Subcutaneous adipose tissue (tissue), 4 donors: ENCODE measurements around the gene TTC17. TPM values are rescaled to one million over a fixed set of nuclear protein-coding genes. Genes with fewer than 3 reads are reported as not detected.

Experiments used
- total RNA-seq, 4 donors: library from RNA; depleted of rRNA; stranded (reverse); fragments of >200 nt; gene quantifications; one replicate each; pipeline ENCODE4 v1.1.0, GENCODE V29; 2016
- TF ChIP-seq, protein P1 (sequence below): fragments of 450-650 bp; IDR thresholded peaks from one replicate; pipeline ENCODE4 v1.5.1; 2016; ENCODE audit warnings: low read depth, mild to moderate bottlenecking, control low read depth, antibody characterized with exemption, moderate library complexity

The TTC17 gene
- total RNA-seq, 4 donors from 2014 or later, result 105 to 144 (median 117) TPM

DNA sequence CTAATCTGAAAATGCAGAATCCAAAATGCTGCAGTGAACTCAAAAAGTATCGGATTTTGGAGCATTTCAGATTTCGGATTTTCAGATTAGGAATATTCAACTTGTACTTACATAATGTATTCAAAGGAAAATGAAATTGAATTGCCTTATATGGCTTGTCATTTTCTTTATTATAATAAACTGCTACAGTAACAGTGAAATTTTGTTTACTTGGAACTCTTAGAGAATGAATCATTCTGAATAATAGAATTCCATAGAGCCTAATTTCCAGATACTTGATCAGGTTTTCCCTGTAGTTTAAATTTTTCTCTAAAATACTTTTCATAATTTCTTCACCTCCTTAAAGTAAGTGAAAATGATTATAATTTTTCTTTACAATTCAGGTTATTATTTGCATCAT is 17.3 kb downstream of the TTC17 start:
- TF ChIP-seq, protein P1, sequence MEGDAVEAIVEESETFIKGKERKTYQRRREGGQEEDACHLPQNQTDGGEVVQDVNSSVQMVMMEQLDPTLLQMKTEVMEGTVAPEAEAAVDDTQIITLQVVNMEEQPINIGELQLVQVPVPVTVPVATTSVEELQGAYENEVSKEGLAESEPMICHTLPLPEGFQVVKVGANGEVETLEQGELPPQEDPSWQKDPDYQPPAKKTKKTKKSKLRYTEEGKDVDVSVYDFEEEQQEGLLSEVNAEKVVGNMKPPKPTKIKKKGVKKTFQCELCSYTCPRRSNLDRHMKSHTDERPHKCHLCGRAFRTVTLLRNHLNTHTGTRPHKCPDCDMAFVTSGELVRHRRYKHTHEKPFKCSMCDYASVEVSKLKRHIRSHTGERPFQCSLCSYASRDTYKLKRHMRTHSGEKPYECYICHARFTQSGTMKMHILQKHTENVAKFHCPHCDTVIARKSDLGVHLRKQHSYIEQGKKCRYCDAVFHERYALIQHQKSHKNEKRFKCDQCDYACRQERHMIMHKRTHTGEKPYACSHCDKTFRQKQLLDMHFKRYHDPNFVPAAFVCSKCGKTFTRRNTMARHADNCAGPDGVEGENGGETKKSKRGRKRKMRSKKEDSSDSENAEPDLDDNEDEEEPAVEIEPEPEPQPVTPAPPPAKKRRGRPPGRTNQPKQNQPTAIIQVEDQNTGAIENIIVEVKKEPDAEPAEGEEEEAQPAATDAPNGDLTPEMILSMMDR, result no peak

DNA sequence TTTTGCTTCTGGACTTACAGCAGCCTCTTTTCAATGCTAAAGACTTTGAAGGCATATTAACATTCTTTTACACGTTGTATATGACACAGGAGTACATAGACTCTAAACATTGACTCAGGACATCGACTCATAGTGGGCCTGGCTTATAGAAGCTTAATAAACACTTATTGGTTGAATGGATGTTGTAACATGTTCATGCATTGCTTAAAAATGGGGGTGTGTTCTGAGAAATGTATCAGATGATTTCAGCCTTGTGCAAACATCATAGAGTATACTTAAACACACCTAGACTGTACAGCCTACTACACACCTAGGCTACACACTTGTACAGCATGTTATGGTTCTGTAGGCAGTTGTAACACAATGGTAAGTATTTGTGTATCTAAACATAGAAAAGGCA is 17.9 kb downstream of the TTC17 start:
- TF ChIP-seq, protein P1, result no peak

GRCh38 chr11:43377389-43377788 is 18.7 kb downstream of the TTC17 start:
- TF ChIP-seq, protein P1, result no peak

DNA sequence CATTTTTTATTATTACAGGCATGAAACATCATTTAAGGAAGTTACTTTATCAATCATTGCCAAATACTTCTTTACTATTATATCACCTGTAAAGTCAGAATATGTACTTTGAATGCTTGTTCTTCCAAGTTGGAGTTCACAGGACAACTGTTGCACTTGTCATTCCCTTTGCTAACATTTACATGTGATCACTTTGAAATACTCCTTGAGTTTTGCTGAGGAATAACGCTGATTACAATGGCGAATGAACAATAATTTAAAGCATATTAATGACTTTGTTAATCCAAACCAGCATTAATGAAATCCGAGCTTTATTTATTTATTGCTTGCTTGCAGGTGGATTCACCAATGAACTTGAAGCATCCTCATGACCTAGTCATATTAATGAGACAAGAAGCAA is 20.2 kb downstream of the TTC17 start:
- TF ChIP-seq, protein P1, result no peak

- TF ChIP-seq, protein P1, result no peak
Observed at GRCh38 chr11:43381802-43382201, 23.1 kb downstream of the TTC17 start.

GRCh38 chr11:43382614-43383013 is 23.9 kb downstream of the TTC17 start:
- TF ChIP-seq, protein P1, result no peak

DNA sequence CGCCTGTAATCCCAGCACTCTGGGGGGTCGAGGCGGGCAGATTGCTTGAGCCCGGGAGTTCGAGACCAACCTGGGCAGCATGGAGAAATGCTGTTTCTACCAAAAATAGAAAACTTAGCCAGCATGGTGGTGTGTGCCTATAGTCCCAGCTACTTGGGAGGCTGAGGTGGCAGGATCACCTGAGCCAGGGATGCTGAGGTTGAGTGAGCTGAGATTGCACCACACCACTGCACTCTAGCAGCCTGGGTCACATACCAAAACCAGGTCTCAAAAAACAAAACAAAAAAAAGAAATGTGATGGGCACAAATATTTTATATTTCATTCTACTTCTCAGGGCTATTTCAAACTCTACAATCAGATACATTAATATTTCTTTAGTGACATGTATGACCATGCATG is 25.7 kb downstream of the TTC17 start:
- TF ChIP-seq, protein P1, result no peak

DNA sequence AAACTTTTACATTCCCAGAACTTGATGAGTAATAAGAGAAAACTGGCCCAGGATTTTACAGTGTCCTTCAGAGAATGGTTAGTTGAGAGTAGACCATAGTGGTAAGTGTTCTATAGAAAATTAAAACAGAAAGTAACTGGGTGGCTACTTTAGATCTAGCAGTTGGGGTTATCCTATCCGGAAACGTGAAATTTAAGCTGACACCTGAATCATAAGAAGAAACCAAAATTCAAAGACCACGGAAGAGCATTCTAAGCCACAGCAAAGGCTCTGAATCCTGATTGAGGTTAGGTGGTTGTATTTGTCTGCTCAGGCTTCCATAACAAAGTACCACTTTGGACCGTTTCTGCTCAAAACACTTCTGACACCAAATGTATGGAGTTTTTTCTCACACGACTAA is 34.0 kb downstream of the TTC17 start:
- TF ChIP-seq, protein P1, result no peak
